SJCRH30 (cell line): ENCODE results near the gene SYT5. TPM values are rescaled to one million over a fixed set of nuclear protein-coding genes. Genes with fewer than 3 reads are reported as not detected.
"Not testable (repeated sequence)": the region's sequence is repeated elsewhere in the genome, so short reads cannot be mapped to it uniquely, and the experiment has no call there.

ENCODE experiments used
- DNase-seq, 2 experiments: peaks; one replicate each; pipeline ENCODE4 v3.0.0-alpha.2; 2015 to 2020
- H3K27ac ChIP-seq: fragments of 250-450 bp; sonication (Bioruptor Pico); 2 replicates; pipeline ENCODE4 v1.5.1; 2020; ENCODE audit warnings: mild to moderate bottlenecking, moderate library complexity
- H3K27me3 ChIP-seq: fragments of 250-450 bp; sonication (Bioruptor Pico); 2 replicates; pipeline ENCODE4 v1.5.1; 2020; ENCODE audit warnings: mild to moderate bottlenecking, moderate library complexity
- H3K36me3 ChIP-seq: fragments of 250-450 bp; sonication (Bioruptor Pico); 2 replicates; pipeline ENCODE4 v1.5.1; 2020; ENCODE audit warnings: mild to moderate bottlenecking, moderate library complexity
- H3K4me1 ChIP-seq: fragments of 250-450 bp; sonication (Bioruptor Pico); 2 replicates; pipeline ENCODE4 v1.5.1; 2020; ENCODE audit warnings: mild to moderate bottlenecking, moderate library complexity
- H3K4me3 ChIP-seq: fragments of 250-450 bp; sonication (Bioruptor Pico); 2 replicates; pipeline ENCODE4 v1.5.1; 2020; ENCODE audit warnings: mild to moderate bottlenecking, moderate library complexity
- H3K9me3 ChIP-seq: fragments of 250-450 bp; sonication (Bioruptor Pico); replicated peaks from 2 replicates; pipeline ENCODE4 v1.5.1; 2020; ENCODE audit warnings: mild to moderate bottlenecking, moderate library complexity
- total RNA-seq: library from RNA; depleted of rRNA; stranded (reverse); fragments of >200 nt; shearing (Covaris generic); gene quantifications from 2 replicates; pipeline ENCODE4 v1.2.3, GENCODE V29; 2014

The SYT5 gene
- total RNA-seq, 1 experiment from 2014 or later = 0.36 TPM

DNA sequence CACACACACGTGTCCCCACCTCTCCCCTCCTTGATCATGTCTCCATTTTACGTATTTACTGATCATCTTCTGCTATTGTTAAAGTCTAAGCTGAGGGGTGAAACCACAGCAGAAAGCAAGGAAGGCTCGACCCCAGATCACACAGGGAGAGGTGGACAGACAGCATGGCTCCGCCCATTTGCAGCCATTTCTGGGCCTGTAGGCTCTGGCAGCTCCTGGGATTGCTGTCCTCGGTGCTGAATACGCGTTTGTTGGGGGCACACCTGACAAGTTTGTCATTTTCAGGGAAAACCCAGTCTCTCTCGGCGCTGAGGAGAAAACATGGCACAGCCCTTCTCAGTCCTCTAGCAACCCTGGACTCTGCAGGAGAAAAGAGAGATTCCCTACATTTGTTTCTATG lies 40.4 kb upstream of the SYT5 start:
- Histone ChIP-seq H3K4me3 (no peak overlapping the region), H3K4me1 (0 out of 2 replicates have a peak, but pooled peaks cover 2% of the 10 kb centered on the region), H3K9me3 (no peaks in the 10 kb centered on the region), H3K27me3 (no peaks in the 10 kb centered on the region), H3K27ac (no peak overlapping the region), H3K36me3 (no peaks in the 10 kb centered on the region; the same call in 1 of the 2 replicates)
- peak; percentile 39 to 42 for DNase-seq

DNA sequence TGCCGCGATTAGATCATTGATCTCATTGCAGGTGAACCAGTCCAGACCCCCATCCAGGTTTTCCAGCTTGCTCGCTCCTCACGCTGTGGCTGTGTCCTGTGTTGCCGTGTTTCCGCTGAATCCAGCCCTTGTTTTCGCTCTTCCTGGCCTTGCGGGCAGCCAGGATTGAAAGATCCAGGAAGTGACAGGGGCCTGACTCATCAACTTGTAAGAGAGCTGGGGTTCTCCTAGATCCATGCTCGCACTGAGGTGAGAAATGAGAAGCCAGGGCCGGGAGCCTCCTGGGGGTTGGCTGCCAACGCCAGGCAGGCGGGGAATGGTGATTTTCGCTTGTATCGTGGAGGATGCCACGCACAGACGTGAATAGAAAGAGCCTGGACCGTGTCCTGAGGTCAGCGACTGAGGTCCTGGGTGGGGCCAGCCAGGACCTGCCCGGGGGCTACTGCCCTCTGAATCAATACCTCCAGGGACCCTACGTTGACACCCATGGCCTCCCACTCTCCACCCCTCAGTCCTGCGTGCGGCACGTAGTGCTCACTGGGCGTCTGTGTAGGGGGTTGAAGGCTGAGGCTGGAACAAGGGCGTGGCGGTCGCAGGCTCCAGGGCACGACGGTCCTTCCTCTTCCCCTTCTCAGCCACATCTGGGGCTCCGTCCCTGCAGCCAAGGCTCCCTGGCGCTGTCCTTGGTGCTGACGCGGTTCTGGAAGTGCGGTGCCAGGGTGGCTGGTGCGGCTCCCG lies 36.5 kb upstream of the SYT5 start:
- peak overlapping the region; percentile 19; the same call in 1 of the 2 replicates for H3K27ac ChIP-seq
- DNase-seq = peak; percentile 91 to 93
- H3K4me1 ChIP-seq = 0 out of 2 replicates have a peak, but pooled peaks cover 2% of the 10 kb centered on the region
- H3K36me3 ChIP-seq = no peaks in the 10 kb centered on the region
- H3K4me3 ChIP-seq = peak overlapping the region; percentile 42
- H3K27me3 ChIP-seq = no peaks in the 10 kb centered on the region
- H3K9me3 ChIP-seq = peaks cover 5% of the 10 kb centered on the region; the same call in 1 of the 2 replicates

DNA sequence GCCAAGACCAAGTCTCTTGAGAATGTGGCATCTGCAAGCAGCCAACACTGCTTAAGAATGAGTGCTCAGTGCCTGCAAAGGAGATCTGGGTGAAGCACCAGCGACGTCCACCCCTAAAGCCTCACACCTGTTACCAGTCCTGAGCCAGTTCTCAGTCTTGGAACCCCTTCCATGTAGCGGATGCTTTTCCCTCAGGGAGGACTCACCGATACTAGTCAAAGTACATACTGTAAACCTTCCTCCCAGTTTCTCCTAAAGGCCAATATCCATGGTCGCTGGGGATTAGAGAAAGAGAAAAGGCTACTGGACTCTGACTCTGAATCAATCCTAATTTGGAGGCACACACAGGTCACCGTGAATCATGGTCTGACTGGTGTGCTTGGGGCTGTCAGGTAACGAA lies 33.5 kb upstream of the SYT5 start:
- Histone ChIP-seq H3K36me3 (no peaks in the 10 kb centered on the region), H3K27ac (no peak overlapping the region), H3K27me3 (no peaks in the 10 kb centered on the region), H3K4me1 (peaks cover 14% of the 10 kb centered on the region), H3K9me3 (peaks cover 5% of the 10 kb centered on the region; the same call in 1 of the 2 replicates), H3K4me3 (no peak overlapping the region)
- DNase-seq = no peak

DNA sequence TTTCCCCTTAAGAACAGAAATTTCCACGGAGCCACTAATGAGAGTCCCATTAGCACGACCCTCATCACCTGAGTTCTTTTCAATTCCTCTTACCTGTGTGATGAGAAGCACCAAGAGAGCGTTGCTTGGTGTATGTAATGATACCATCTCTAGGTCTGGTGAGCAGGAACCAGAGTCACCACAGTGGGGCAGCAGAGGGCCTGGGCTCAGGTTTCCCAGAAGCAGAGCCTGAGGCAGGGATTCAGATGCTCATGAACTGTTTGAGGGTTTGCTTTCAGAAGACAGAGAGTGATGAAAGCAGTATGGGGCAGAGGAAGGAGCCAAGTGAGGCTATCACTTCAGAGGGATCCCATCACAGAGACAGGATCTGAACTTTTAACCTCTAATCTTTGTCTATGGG lies 32.4 kb upstream of the SYT5 start:
- no peak overlapping the region for H3K27ac ChIP-seq
- H3K4me1 ChIP-seq = peaks cover 14% of the 10 kb centered on the region
- no peaks in the 10 kb centered on the region for H3K27me3 ChIP-seq
- H3K9me3 ChIP-seq = peaks cover 5% of the 10 kb centered on the region; the same call in 1 of the 2 replicates
- no peak overlapping the region for H3K4me3 ChIP-seq
- H3K36me3 ChIP-seq = no peaks in the 10 kb centered on the region
- peak in 1 of 2 experiments; percentile 35 for DNase-seq

DNA sequence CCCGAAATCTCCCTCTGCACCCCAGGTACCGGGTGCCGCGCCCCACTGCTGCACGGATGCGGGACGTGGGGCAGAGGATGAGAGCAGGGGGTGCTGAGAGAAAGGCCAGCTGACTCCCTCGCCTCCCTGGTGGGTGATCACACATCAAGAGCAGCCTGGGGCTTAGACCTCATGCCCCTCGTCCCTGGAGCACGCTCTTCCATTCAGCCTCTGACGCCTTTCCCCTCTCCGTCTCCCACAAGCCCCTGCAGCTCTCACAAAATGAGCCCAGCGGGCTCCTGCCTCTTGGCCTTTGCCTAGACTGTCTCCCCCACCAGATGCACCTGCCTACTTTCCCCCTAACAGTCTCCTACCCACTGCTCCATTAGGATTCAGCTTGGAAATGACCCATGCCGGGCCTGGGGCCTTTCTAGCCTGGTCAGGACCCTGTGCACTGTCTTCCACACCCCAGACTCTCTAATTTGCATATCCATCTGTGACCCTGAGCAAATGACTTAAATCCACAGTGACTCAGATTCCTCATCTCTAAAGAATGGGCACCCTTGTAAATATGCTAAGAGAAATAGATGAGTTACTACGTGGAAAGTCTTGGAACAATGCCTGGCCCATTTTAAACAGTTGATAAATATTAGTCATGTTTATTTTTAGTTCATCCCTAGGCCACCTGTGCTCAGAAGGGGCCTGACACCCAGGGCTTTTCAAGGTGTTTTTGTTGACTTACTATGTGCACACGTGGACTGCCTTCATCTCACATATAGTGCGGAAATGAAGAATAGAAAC lies 29.8 kb upstream of the SYT5 start:
- no peak for DNase-seq
- Histone ChIP-seq H3K4me1 (peaks cover 12% of the 10 kb centered on the region), H3K36me3 (no peaks in the 10 kb centered on the region), H3K27me3 (no peaks in the 10 kb centered on the region), H3K27ac (no peak overlapping the region), H3K4me3 (no peak overlapping the region), H3K9me3 (peaks cover 5% of the 10 kb centered on the region; the same call in 1 of the 2 replicates)

DNA sequence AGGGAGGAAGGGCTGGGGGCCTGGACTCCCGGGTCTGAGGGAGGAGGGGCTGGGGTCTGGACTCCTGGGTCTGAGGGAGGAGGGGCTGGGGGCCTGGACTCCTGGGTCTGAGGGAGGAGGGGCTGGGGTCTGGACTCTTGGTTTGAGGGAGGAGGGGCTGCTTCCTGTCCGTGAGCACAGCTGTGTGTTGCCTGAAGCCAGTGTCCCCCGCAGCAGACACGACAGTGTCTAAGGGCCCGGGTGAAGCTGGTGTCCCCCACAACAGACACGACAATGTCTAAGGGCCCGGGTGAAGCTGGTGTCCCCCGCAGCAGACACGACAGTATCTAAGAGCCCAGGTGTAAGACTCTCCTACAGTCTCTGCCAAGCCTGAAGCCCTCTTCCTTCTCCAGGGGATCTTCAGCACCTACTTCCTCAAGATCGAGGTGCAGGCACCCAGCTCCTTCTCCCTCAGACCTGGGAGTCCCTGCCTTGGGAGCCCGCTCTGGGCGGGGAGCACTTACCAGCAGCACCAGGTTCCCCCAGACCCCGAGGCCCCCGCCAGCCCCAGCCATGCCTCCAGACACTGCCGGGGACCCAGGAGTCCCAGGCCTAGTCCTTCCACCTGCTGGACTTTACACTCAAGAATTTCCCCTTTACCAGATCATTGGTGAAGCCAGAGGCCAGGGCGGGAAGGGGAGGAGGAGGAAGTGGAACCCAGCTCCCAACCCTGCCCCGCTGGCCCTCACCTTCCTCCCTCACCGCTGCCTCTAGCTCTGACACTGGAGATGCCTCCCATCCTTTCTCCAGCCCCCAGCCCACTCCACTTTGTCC lies 29.0 kb upstream of the SYT5 start, which contains the start of gene PTPRH:
PTPRH (minus strand) TSS at position 622 of the 813 bp plus-strand sequence; CDS start at position 554, 68 bp downstream.
- no peak within 1 kb of the TSS for H3K4me3 ChIP-seq
- peaks cover 12% of the 10 kb centered on the region for H3K4me1 ChIP-seq
- no peaks in the 10 kb centered on the region for H3K27me3 ChIP-seq
- no peak within 1 kb of the TSS for H3K27ac ChIP-seq
- no peak for DNase-seq
- H3K9me3 ChIP-seq = peaks cover 5% of the 10 kb centered on the region; the same call in 1 of the 2 replicates
- H3K36me3 ChIP-seq = no peaks in the 10 kb centered on the region

DNA sequence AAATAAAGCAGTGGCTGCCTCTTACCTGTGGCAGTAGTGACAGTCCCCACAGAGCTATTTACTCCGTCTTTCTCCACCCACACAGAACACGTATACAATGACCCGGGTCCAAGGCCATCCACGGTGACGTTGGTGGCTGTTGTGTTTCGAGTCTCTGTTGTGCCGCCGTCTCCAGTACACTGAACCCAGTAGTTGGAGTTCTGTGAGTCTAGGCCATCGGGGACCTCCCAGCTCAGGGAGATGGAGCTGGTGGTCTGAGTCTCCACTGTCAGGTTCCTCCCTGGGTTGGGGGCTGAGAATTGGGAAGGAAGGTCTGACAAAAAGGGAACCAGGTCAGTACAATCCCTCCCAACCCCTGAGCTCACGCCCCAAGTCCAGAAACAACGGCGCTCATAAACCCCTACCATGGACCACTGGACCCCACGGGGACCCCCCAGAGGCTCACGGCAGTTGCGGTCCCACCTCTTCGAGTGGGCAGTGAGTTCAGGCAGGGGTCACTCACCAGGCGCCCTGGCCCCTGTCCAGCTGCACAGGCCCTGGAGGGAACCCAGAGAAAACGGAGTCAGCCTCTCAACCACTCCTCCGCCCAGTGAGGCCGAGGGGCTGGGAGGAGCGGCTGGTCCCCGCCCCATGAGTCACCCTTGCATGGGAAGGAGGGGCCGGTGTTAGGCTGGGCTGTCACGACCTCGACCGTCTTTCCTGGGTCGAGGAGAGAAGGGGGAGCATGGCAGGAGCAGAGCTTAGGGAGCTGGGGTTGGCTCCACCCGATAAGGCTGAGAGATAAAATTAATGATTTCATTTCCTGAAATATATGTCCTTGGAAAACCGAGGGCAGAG lies 26.8 kb upstream of the SYT5 start:
- H3K4me1 ChIP-seq = peaks cover 12% of the 10 kb centered on the region
- H3K9me3 ChIP-seq = no peaks in the 10 kb centered on the region
- no peaks in the 10 kb centered on the region for H3K27me3 ChIP-seq
- peak overlapping the region; percentile 31 for H3K4me3 ChIP-seq
- H3K27ac ChIP-seq = no peak overlapping the region
- no peaks in the 10 kb centered on the region for H3K36me3 ChIP-seq
- DNase-seq = peak; percentile 84 to 85

DNA sequence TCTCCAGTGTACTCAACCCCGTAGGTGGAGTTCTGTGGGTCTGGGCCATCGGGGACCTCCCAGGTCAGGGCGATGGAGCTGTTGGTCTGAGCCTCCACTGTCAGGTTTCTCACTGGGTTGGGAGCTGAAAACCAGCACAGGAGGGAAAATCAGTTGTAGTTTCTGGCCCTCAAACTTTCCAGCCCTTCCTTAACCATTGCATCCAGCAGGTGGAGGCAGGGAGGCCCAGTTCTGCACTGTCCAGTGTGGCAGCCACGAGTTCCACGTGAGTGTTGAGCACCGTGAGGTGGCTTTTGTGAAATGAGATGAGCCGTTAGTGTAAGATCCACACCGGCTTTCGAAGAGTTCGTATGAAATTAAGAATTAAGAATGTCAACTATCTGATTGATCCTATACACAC lies 22.1 kb upstream of the SYT5 start:
- DNase-seq, H3K36me3 ChIP-seq, H3K4me3 ChIP-seq, H3K27me3 ChIP-seq, H3K4me1 ChIP-seq, H3K9me3 ChIP-seq, H3K27ac ChIP-seq: not testable (repeated sequence)

DNA sequence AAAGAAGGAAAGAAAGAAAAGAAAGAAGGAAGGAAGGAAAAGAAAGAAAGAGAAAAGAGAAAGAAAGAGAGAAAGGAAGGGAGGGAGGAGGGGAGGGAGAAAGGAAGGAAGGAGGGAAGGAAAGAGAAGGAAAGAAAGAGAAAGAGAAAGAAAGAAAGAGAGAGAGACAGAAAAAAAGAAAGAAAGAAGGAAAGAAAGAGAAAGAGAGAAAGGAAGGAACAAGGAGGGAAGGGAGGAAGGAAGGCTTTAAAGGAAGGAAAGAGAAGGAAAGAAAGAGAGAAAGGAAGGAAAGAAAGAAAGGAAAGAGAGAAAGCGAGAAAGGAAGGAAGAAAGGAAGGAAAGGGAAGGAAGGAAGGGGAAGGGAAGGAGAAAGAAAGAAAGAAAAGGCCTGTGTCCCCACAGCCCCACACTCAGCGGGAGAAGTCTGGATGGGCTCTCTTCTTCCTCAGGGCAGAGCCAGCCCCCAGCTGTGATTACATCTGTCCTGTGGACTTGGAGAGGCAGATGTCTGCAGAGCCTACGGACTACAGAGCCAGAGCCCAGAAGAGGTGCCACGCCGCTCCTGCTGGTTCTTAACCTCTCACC lies 19.6 kb upstream of the SYT5 start:
- Histone ChIP-seq H3K36me3 (no peaks in the 10 kb centered on the region), H3K27me3 (no peaks in the 10 kb centered on the region), H3K9me3 (no peaks in the 10 kb centered on the region), H3K4me3 (no peak overlapping the region), H3K27ac (no peak overlapping the region), H3K4me1 (no peaks in the 10 kb centered on the region)
- DNase-seq = no peak

DNA sequence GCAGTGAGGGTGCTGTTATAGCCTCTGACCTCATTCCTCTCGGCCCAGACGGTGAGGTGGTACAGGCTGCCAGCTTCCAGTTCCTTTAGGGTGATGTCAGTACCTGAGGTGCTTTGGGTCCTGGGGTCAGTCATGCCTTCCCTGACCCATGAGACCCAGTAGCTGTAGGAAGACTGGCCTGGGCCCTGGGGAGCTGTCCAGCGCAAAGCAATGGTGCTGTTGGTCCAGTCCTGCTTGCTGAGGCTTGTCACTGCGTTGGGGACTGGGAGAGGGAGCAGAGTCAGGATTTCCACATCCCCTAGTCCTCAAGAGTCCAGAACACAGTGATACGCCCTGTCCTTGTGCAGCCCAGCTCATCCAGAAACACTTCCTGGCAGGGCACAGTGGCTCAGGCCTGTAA lies 18.6 kb upstream of the SYT5 start:
- H3K9me3 ChIP-seq = no peaks in the 10 kb centered on the region
- DNase-seq = no peak
- no peaks in the 10 kb centered on the region for H3K36me3 ChIP-seq
- no peaks in the 10 kb centered on the region for H3K4me1 ChIP-seq
- H3K4me3 ChIP-seq = no peak overlapping the region
- no peak overlapping the region for H3K27ac ChIP-seq
- no peaks in the 10 kb centered on the region for H3K27me3 ChIP-seq

DNA sequence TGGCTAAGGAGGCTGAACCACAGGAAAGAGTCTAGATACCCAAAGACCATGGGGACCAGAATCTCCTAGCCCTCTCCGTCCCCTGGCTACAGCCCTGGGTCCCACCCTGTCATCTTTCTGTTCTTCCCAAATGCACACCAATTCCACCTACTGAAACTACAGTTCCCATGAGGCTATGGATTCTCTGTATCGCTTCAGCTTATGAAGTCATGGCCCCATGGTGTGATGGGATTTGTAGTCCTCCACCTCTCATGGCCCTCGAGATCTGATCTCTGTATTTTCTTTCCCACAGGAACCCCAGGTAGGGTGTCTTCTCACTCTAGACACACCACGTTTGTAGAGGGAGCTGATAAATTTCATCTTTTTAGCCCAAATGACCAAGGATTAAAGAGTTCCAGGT lies 17.4 kb upstream of the SYT5 start:
- H3K4me3 ChIP-seq = no peak overlapping the region
- H3K9me3 ChIP-seq = no peaks in the 10 kb centered on the region
- DNase-seq = peak in 1 of 2 experiments; percentile 35
- no peaks in the 10 kb centered on the region for H3K27me3 ChIP-seq
- no peaks in the 10 kb centered on the region for H3K36me3 ChIP-seq
- no peaks in the 10 kb centered on the region for H3K4me1 ChIP-seq
- H3K27ac ChIP-seq = no peak overlapping the region

DNA sequence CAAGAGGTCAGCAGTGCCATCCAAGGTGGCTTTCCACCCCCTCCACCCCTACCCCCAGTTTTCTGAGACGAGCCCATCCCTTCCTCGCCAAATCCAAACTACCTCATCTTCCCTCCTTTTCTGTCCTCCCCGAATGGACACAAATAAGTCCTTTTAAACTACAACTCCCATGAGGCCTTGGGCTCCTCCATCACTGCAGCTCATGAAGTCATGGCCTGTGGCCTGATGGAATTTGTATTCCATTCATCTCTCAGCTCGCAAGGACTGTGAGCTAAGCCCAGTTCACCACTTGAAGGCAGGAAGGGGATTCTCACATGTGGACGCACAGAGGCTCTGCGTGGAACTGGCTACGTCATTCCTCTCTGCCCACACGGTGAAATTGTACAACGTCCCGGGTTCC lies 16.7 kb upstream of the SYT5 start:
- H3K4me1 ChIP-seq = no peaks in the 10 kb centered on the region

DNA sequence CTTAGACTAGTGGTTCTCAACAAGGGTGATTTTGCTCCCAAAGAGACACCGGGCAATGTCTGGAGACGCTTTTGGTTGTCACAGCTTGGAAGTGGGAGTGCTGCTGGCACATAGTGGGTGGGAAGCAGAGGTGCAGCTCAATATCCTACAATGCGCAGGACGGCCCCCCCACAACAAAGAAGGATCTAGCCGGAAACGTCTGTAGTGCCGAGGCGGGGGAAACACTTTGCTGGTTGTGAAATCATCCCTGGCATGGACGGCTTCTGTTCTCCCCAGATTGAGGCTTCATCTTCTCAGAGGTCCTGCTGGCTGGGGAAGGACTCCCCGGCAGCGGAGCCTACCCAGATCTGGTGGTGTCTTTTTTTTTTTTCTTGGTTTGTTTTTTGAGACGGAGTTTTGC lies 13.4 kb upstream of the SYT5 start:
- no peaks in the 10 kb centered on the region for H3K9me3 ChIP-seq
- H3K27me3 ChIP-seq = no peaks in the 10 kb centered on the region
- DNase-seq = no peak
- H3K4me3 ChIP-seq = no peak overlapping the region
- no peaks in the 10 kb centered on the region for H3K36me3 ChIP-seq
- no peaks in the 10 kb centered on the region for H3K4me1 ChIP-seq
- H3K27ac ChIP-seq = no peak overlapping the region

More for the DNA sequence above, 16.7 kb upstream of the SYT5 start:
- H3K4me3 ChIP-seq = no peak overlapping the region
- no peaks in the 10 kb centered on the region for H3K36me3 ChIP-seq
- DNase-seq = no peak
- no peak overlapping the region for H3K27ac ChIP-seq
- H3K27me3 ChIP-seq = no peaks in the 10 kb centered on the region
- no peaks in the 10 kb centered on the region for H3K9me3 ChIP-seq
